HepG2 (cell line): ENCODE measurements around the gene CHP1. TPM values are rescaled to one million over a fixed set of nuclear protein-coding genes. Genes with fewer than 3 reads are reported as not detected.
A peak's percentile ranks its signal among the peaks of the same experiment; 100 is the strongest.

Experiments
- DMTF1 ChIP-seq: sonication (generic); formaldehyde crosslinking; IDR thresholded peaks from 2 replicates; pipeline ENCODE4 v1.4.0; 2020; ENCODE audit warnings: mild to moderate bottlenecking, missing genetic modification reagents
- HOXA3 ChIP-seq: sonication (generic); formaldehyde crosslinking; IDR thresholded peaks from 2 replicates; pipeline ENCODE4 v1.5.0; 2020; ENCODE audit warnings: missing genetic modification reagents
- LRRFIP1 ChIP-seq: sonication (generic); formaldehyde crosslinking; conservative IDR thresholded peaks from 2 replicates; pipeline ENCODE4 v1.4.0; 2020; ENCODE audit warnings: missing genetic modification reagents
- MEIS2 ChIP-seq: sonication (generic); formaldehyde crosslinking; IDR thresholded peaks from 2 replicates; pipeline ENCODE4 v1.9.0; 2021; ENCODE audit warnings: mild to moderate bottlenecking, missing genetic modification reagents
- PBX3 ChIP-seq: sonication (generic); formaldehyde crosslinking; IDR thresholded peaks from 2 replicates; pipeline ENCODE4 v1.8.1; 2023; ENCODE audit warnings: missing genetic modification reagents, inconsistent platforms, borderline replicate concordance
- REL ChIP-seq: sonication (generic); formaldehyde crosslinking; conservative IDR thresholded peaks from 2 replicates; pipeline ENCODE4 v1.8.0; 2022; ENCODE audit warnings: mild to moderate bottlenecking, missing genetic modification reagents, moderate library complexity
- SIN3B ChIP-seq: fragments of 150-350 bp; IDR thresholded peaks from 2 replicates; pipeline ENCODE4 v1.6.1; 2014; ENCODE audit warnings: low read length
- TFE3 ChIP-seq: IDR thresholded peaks from 2 replicates; pipeline ENCODE4 v1.6.1; 2016
- ZNF296 ChIP-seq: sonication (generic); formaldehyde crosslinking; conservative IDR thresholded peaks from 2 replicates; pipeline ENCODE4 v1.5.0; 2020; ENCODE audit warnings: mild to moderate bottlenecking, missing genetic modification reagents
- ZNF441 ChIP-seq: sonication (generic); formaldehyde crosslinking; IDR thresholded peaks from 2 replicates; pipeline ENCODE4 v1.7.0; 2021; ENCODE audit warnings: missing genetic modification reagents, borderline replicate concordance
- ZNF609 ChIP-seq: sonication (generic); formaldehyde crosslinking; IDR thresholded peaks from 2 replicates; pipeline ENCODE4 v1.4.0; 2020; ENCODE audit warnings: mild to moderate bottlenecking, missing genetic modification reagents, borderline replicate concordance
- ZNF800 ChIP-seq: sonication (generic); formaldehyde crosslinking; IDR thresholded peaks from 2 replicates; pipeline ENCODE4 v1.4.0; 2020; ENCODE audit warnings: missing genetic modification reagents
- polyA plus RNA-seq, 8 experiments: library from polyadenylated mRNA; depleted of rRNA in 3 of 8; stranded (reverse) in 7 of 8; unstranded in 1 of 8; fragments of >200 nt; fragmentation: Illumina TruSeq in 4 of 8; extraction: Trizol in 4 of 8; gene quantifications; 2 replicates each; pipeline versions ENCODE4 v1.2.1 to v1.2.3, GENCODE V29; 2011 to 2016; ENCODE audit warnings: low read depth in 4 of 8, missing spikeins in 1 of 8, mixed read lengths in 1 of 8; ENCODE audit not compliant: insufficient read depth in 1 of 8
- total RNA-seq, 5 experiments: library from RNA; depleted of rRNA; stranded (reverse); fragments of >200 nt; fragmentation: Illumina TruSeq; extraction: Trizol; gene quantifications; 2 replicates each; pipeline ENCODE4 v1.2.3, GENCODE V29; 2016; ENCODE audit warnings: low read depth in 1 of 5

CHP1 gene
- total and polyA plus RNA-seq, 2 of the 13 experiments (the other 11 are each of a cell fraction or from before 2014, with no cell fraction given): 49.6 to 76.4 TPM

- TF ChIP-seq ZNF609 (peak; percentile 36; the same call in 1 of the 2 replicates), DMTF1 (CRISPR knock-in tag) (peak; percentile 94; the same call in 1 of the 2 replicates), ZNF441 (CRISPR knock-in tag) (peak; percentile 76; the same call in 1 of the 2 replicates), REL (CRISPR knock-in tag) (peak; percentile 71; the same call in 1 of the 2 replicates), HOXA3 (CRISPR knock-in tag) (peak; percentile 79), TFE3 (CRISPR knock-in tag) (peak; percentile 63; the same call in 1 of the 2 replicates), LRRFIP1 (CRISPR knock-in tag) (no peak), SIN3B (0 out of 2 replicates have a peak, but pooled peaks have one; percentile 61), ZNF296 (CRISPR knock-in tag) (0 out of 2 replicates have a peak, but pooled peaks have one; percentile 49), PBX3 (CRISPR knock-in tag) (0 out of 2 replicates have a peak, but pooled peaks have one; percentile 16), MEIS2 (CRISPR knock-in tag) (peak; percentile 55; the same call in 1 of the 2 replicates), ZNF800 (peak; percentile 82; the same call in 1 of the 2 replicates)
Observed at GRCh38 chr15:41230650-41231421, at the start of gene CHP1, which contains the start of gene EXD1 (continued).
